Measurements from ENCODE around the gene ADGRG7. TPM values are rescaled to one million over a fixed set of nuclear protein-coding genes. Genes with fewer than 3 reads are reported as not detected.
"Not testable (repeated sequence)": the region's sequence is repeated elsewhere in the genome, so short reads cannot be mapped to it uniquely, and the experiment has no call there.

Gene ADGRG7, protein sequence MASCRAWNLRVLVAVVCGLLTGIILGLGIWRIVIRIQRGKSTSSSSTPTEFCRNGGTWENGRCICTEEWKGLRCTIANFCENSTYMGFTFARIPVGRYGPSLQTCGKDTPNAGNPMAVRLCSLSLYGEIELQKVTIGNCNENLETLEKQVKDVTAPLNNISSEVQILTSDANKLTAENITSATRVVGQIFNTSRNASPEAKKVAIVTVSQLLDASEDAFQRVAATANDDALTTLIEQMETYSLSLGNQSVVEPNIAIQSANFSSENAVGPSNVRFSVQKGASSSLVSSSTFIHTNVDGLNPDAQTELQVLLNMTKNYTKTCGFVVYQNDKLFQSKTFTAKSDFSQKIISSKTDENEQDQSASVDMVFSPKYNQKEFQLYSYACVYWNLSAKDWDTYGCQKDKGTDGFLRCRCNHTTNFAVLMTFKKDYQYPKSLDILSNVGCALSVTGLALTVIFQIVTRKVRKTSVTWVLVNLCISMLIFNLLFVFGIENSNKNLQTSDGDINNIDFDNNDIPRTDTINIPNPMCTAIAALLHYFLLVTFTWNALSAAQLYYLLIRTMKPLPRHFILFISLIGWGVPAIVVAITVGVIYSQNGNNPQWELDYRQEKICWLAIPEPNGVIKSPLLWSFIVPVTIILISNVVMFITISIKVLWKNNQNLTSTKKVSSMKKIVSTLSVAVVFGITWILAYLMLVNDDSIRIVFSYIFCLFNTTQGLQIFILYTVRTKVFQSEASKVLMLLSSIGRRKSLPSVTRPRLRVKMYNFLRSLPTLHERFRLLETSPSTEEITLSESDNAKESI
- not detected for total RNA-seq

- DNase-seq, result no peak
These were observed at the start of gene ADGRG7 for GRCh38 chr3:100609305-100609704. ADGRG7 (plus strand) TSS chr3:100609601; CDS start chr3:100609857, 256 bp downstream.

- no peak for DNase-seq
These were observed 49.0 kb upstream of the ADGRG7 start for GRCh38 chr3:100560426-100560825.

GRCh38 chr3:100561459-100562158, 47.8 kb upstream of the ADGRG7 start:
- no peak for DNase-seq

- no peak for DNase-seq
These were observed 47.1 kb upstream of the ADGRG7 start for GRCh38 chr3:100562224-100562857.

GRCh38 chr3:100563228-100563627, 46.2 kb upstream of the ADGRG7 start:
- DNase-seq, result no peak

DNA sequence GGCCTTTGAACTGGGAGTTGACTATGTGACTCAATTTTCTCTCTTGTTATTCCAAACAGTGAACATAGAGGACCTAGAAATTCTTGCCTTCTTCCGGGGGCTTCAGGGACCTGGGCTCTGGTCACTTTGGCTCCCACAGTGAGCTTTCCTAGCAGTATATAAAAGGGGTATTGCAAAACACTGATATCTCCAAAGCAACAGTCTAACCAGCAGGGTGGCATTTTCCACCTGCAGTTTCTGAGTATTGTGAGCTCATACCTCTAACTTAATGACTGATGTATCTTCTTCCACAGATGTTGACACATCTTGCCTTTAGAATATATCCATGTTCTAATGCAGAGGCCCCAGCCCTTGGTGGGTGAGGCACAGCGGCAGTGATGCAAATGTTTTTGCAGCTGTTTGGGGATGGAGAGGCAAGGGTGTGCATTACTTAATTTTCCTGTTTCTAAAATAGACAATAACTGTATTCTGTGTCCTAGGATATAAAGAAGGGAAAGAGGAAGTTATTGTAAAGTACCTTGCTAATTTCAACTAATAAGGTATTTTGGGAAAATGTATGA, 45.7 kb upstream of the ADGRG7 start:
- DNase-seq, result no peak

- DNase-seq, result no peak
These were observed 38.6 kb upstream of the ADGRG7 start for GRCh38 chr3:100570811-100571210.

GRCh38 chr3:100574536-100574935, 34.9 kb upstream of the ADGRG7 start:
- DNase-seq, result no peak

- no peak for DNase-seq
These were observed 33.7 kb upstream of the ADGRG7 start for GRCh38 chr3:100575704-100576103.

DNA sequence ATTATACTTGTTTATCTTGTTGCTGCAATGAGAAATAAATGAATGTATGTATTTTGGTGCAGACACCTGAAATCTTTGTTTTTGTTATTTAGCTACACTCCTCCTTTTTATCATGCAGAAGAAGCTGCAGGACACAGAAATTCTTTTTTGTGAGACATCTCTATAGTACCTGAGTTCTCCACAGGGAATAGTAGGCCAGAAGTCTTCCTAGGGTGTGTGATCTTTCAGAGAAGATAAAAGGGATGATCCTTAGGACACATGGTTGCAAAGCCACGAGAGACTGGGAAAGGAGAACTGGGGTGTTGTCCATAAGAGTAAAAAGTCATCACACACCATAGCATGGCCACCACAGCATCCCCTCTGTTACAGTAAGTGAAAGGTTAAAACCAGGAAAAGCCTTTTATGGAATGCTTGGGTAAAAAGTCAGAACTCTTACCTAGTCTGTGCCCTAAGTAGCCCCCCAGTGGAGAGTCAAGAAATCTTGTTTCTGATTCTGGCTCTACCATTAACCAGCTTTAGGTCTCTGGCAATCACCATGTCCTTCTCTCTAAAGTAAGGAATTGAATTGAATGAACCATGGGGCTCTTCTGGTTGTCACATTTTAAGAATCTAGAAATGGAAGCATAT, 31.9 kb upstream of the ADGRG7 start:
- DNase-seq, result no peak

- no peak for DNase-seq
These were observed 30.8 kb upstream of the ADGRG7 start for GRCh38 chr3:100578646-100579045.

- DNase-seq, result no peak
These were observed 29.3 kb upstream of the ADGRG7 start for GRCh38 chr3:100580147-100580546.

- no peak for DNase-seq
These were observed 27.8 kb upstream of the ADGRG7 start for GRCh38 chr3:100581650-100582049.

DNA sequence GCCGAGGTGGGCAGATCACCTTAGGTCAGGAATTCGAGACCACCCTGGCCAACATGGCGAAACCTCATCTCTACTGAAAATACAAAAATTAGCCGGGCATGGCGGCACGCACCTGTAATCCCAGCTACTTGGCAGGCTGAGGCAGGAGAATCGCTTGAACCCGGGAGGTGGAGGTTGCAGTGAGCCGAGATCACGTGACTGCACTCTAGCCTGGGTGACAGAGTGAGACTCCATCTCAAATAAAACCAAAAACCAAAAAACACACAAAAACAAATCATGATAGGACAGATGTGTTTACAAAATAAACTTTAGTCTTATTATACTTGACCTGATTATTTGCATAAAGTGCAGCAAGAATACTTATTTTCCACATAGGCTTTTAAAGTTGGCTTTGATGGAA, 27.2 kb upstream of the ADGRG7 start:
- not testable (repeated sequence) for DNase-seq

DNA sequence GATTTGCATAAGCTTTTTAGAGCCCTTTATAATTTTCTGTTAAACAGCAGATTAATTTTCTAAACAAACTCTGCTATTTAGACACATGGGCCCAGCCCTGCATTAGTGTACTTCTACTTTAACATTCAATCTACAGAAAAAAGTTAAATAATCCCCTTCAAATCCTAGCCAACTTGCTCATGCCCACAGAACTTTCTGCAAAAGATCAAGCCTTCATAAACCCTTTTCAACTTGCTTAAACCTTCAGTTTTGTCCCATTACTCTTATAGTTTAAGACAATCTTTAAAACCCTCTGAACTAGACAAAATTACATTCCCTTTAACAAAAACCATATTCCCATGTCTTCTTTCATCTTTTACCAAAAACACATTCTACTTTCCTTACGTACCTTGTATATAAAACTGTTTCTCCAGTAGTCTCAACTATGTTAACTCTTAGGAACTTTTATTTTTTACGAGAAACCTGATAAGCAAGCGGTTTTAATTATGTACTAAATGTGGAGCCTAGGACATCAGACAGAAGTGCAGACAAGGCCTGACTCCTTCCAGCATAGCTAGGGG, 25.2 kb upstream of the ADGRG7 start:
- DNase-seq, result no peak

- no peak for DNase-seq
These were observed 22.6 kb upstream of the ADGRG7 start for GRCh38 chr3:100586832-100587231.

DNA sequence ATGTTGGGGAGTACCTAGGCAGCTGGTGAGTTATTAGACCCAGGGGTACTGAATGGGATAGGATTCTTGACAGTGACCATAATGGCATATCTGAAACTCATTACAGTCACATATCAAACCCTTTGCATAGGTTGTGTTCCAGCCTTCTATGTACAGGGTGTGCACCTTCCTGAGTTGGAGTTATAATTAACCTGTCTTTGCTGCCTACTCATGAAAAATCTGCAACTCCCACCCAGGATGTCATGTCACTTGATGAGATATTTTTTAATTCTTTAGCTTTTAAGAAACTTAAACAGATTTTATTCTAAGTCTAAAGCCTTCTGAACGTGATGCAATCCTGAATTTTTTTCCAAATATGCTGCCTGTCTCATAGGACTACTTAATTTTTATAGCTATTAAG, 21.1 kb upstream of the ADGRG7 start:
- no peak for DNase-seq

GRCh38 chr3:100590114-100590839, 19.1 kb upstream of the ADGRG7 start:
- peak; percentile 90 for DNase-seq

DNA sequence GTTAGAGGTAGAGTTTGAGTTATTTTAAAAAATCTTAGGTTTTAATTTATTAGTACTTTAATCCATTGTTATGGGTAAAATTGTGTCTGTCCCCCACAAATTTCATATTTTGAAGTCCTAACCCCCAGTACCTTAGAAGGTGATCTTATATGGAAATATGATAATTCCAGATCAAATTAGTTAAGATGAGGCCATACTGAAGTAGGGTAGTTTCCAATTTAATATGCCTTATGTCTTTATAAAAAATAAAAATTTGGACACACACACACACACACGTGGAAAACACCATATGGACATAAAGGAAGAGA, 18.6 kb upstream of the ADGRG7 start:
- no peak for DNase-seq

GRCh38 chr3:100591411-100591810, 18.0 kb upstream of the ADGRG7 start:
- no peak for DNase-seq
